Glutamatergic neuron (in vitro differentiated cells): ENCODE data around the gene APAF1. TPM values are rescaled to one million over a fixed set of nuclear protein-coding genes. Genes with fewer than 3 reads are reported as not detected.

Source experiments
- DNase-seq: peaks from one replicate; pipeline ENCODE4 v3.0.0; 2022
- H3K27ac Mint-ChIP-seq: one replicate; pipeline ENCODE4 v1.8.0; 2020; ENCODE audit warnings: mild to moderate bottlenecking, mixed read lengths, inconsistent platforms; ENCODE audit not compliant: unreplicated experiment
- H3K27me3 Mint-ChIP-seq: one replicate; pipeline ENCODE4 v1.8.0; 2020; ENCODE audit warnings: mild to moderate bottlenecking, moderate library complexity, mixed read lengths, inconsistent platforms; ENCODE audit not compliant: unreplicated experiment
- H3K36me3 Mint-ChIP-seq: one replicate; pipeline ENCODE4 v1.8.0; 2020; ENCODE audit warnings: mild to moderate bottlenecking, mixed read lengths, inconsistent platforms; ENCODE audit not compliant: unreplicated experiment
- H3K4me1 Mint-ChIP-seq: one replicate; pipeline ENCODE4 v1.8.0; 2020; ENCODE audit warnings: mild to moderate bottlenecking, low read depth, mixed read lengths, inconsistent platforms; ENCODE audit not compliant: unreplicated experiment
- H3K4me3 Mint-ChIP-seq: one replicate; pipeline ENCODE4 v1.8.0; 2020; ENCODE audit warnings: mild to moderate bottlenecking, mixed read lengths, inconsistent platforms; ENCODE audit not compliant: unreplicated experiment
- H3K9me3 Mint-ChIP-seq: one replicate; pipeline ENCODE4 v1.8.0; 2020; ENCODE audit warnings: mild to moderate bottlenecking, moderate library complexity, mixed read lengths, inconsistent platforms; ENCODE audit not compliant: unreplicated experiment
- CTCF ChIP-seq: fragments of 200-600 bp; sonication (generic); IDR thresholded peaks from one replicate; pipeline ENCODE4 v1.5.0; 2021; ENCODE audit not compliant: partially characterized antibody, unreplicated experiment
- total RNA-seq: library from RNA; stranded (reverse); fragmentation: NEBNext Ultra II Directional; extraction: Animal tissue kit (Norgen Biotek cat#: 25700); gene quantifications from one replicate; pipeline ENCODE4 v1.2.1, GENCODE V29; 2021; ENCODE audit not compliant: unreplicated experiment

APAF1 gene
- total RNA-seq, 1 donor from 2014 or later, result 20.8 TPM

- Mint-ChIP-seq H3K27ac (no peak overlapping the region), H3K4me1 (no peaks in the 10 kb centered on the region), H3K9me3 (no peaks in the 10 kb centered on the region), H3K27me3 (no peaks in the 10 kb centered on the region), H3K36me3 (no peaks in the 10 kb centered on the region), H3K4me3 (no peak overlapping the region)
- TF ChIP-seq CTCF, result no peak
- DNase-seq, result no peak
These were observed 82.1 kb downstream of the APAF1 start for GRCh38 chr12:98727196-98727595.

- no peaks in the 10 kb centered on the region for H3K36me3 Mint-ChIP-seq
- H3K27me3 Mint-ChIP-seq, result peaks cover 1% of the 10 kb centered on the region
- no peak overlapping the region for H3K27ac Mint-ChIP-seq
- TF ChIP-seq CTCF, result no peak
- no peaks in the 10 kb centered on the region for H3K9me3 Mint-ChIP-seq
- no peak for DNase-seq
- no peaks in the 10 kb centered on the region for H3K4me1 Mint-ChIP-seq
- H3K4me3 Mint-ChIP-seq, result no peak overlapping the region
These were observed 85.3 kb downstream of the APAF1 start for GRCh38 chr12:98730412-98730811.

- Mint-ChIP-seq H3K27ac (no peak overlapping the region), H3K4me1 (peaks cover 2% of the 10 kb centered on the region), H3K36me3 (no peaks in the 10 kb centered on the region), H3K9me3 (no peaks in the 10 kb centered on the region), H3K27me3 (peaks cover 3% of the 10 kb centered on the region), H3K4me3 (no peak overlapping the region)
- TF ChIP-seq CTCF, result no peak
- no peak for DNase-seq
These were observed 88.7 kb downstream of the APAF1 start for GRCh38 chr12:98733667-98734350.

GRCh38 chr12:98735821-98736220 is 90.7 kb downstream of the APAF1 start:
- peaks cover 2% of the 10 kb centered on the region for H3K4me1 Mint-ChIP-seq
- no peaks in the 10 kb centered on the region for H3K9me3 Mint-ChIP-seq
- no peak overlapping the region for H3K27ac Mint-ChIP-seq
- H3K4me3 Mint-ChIP-seq, result no peak overlapping the region
- peaks cover 3% of the 10 kb centered on the region for H3K27me3 Mint-ChIP-seq
- no peak for TF ChIP-seq CTCF
- H3K36me3 Mint-ChIP-seq, result no peaks in the 10 kb centered on the region
- DNase-seq, result no peak

GRCh38 chr12:98736352-98737321 is 91.5 kb downstream of the APAF1 start:
- peaks cover 5% of the 10 kb centered on the region for H3K4me1 Mint-ChIP-seq
- no peaks in the 10 kb centered on the region for H3K36me3 Mint-ChIP-seq
- DNase-seq, result no peak
- no peak overlapping the region for H3K27ac Mint-ChIP-seq
- no peak for TF ChIP-seq CTCF
- H3K27me3 Mint-ChIP-seq, result peaks cover 3% of the 10 kb centered on the region
- no peaks in the 10 kb centered on the region for H3K9me3 Mint-ChIP-seq
- H3K4me3 Mint-ChIP-seq, result no peak overlapping the region
